DMS114 treated with DMSO at 0.1 percent for 48 hours (cell line): ENCODE data around the gene DFFA.
"Not testable (repeated sequence)": the region's sequence is repeated elsewhere in the genome, so short reads cannot be mapped to it uniquely, and the experiment has no call there.

Experiments
- DNase-seq: peaks from one replicate; lab custom pipeline; 2025; ENCODE audit not compliant: unreplicated experiment; lab: John Stamatoyannopoulos, UW

DFFA gene

GRCh38 chr1:10431070-10431730 is 41.1 kb downstream of the DFFA start:
- DNase-seq = no peak

- peak; percentile 84 for DNase-seq
Observed at GRCh38 chr1:10430216-10431069, 41.9 kb downstream of the DFFA start, which contains the start of gene CENPS. Gene CENPS (plus strand): TSS chr1:10430433. CDS start chr1:10430518, 85 bp downstream.

GRCh38 chr1:10429868-10430215 is 42.5 kb downstream of the DFFA start:
- no peak for DNase-seq

- DNase-seq = no peak
Observed at GRCh38 chr1:10428984-10429383, 43.3 kb downstream of the DFFA start.

- DNase-seq = not testable (repeated sequence)
Observed at GRCh38 chr1:10426535-10426848, 45.8 kb downstream of the DFFA start.

- not testable (repeated sequence) for DNase-seq
Observed at GRCh38 chr1:10425826-10426534, 46.3 kb downstream of the DFFA start.

- DNase-seq = no peak
Observed at GRCh38 chr1:10424651-10425050, 47.7 kb downstream of the DFFA start.

- no peak for DNase-seq
Observed at GRCh38 chr1:10424034-10424433, 48.3 kb downstream of the DFFA start.

GRCh38 chr1:10421637-10422036 is 50.7 kb downstream of the DFFA start:
- no peak for DNase-seq

- no peak for DNase-seq
Observed at GRCh38 chr1:10419351-10419750, 53.0 kb downstream of the DFFA start.

- not testable (repeated sequence) for DNase-seq
Observed at GRCh38 chr1:10418741-10419140, 53.6 kb downstream of the DFFA start.

- not testable (repeated sequence) for DNase-seq
Observed at GRCh38 chr1:10415967-10416366, 56.4 kb downstream of the DFFA start.

GRCh38 chr1:10415211-10415930 is 57.0 kb downstream of the DFFA start:
- no peak for DNase-seq

GRCh38 chr1:10407201-10407600 is 65.1 kb downstream of the DFFA start:
- no peak for DNase-seq
